Activated T-cell treated with anti-CD3 and anti-CD28 coated beads, Interleukin-2, amount 50 U/mL, for 4 hours (primary cell): ENCODE data around the gene TMEM26. TPM values are rescaled to one million over a fixed set of nuclear protein-coding genes. Genes with fewer than 3 reads are reported as not detected.

Source experiments
- ATAC-seq, 2 donors: fragments of 200-7000 bp; cut with Tn5 transposase; one replicate each; pipeline ENCODE4 v1.10.0; 2021
- DNase-seq: peaks from one replicate; pipeline ENCODE4 v3.0.0-alpha.2; 2020
- H3K27me3 Mint-ChIP-seq: one replicate; pipeline ENCODE4 v1.8.0; 2021; ENCODE audit warnings: low read depth, mixed read lengths
- H3K36me3 Mint-ChIP-seq: one replicate; pipeline ENCODE4 v1.8.0; 2022; ENCODE audit warnings: mixed read lengths; ENCODE audit not compliant: insufficient read depth
- H3K4me1 Mint-ChIP-seq: one replicate; pipeline ENCODE4 v1.8.0; 2021; ENCODE audit warnings: low read depth, mixed read lengths
- H3K4me3 Mint-ChIP-seq: one replicate; pipeline ENCODE4 v1.8.0; 2021; ENCODE audit warnings: mild to moderate bottlenecking, moderate library complexity, mixed read lengths
- H3K9me3 Mint-ChIP-seq: one replicate; pipeline ENCODE4 v1.8.0; 2021; ENCODE audit warnings: mixed read lengths
- total RNA-seq, 3 donors: library from RNA; stranded (reverse); gene quantifications; one replicate each; pipeline ENCODE4 v1.2.1, GENCODE V29; 2021

TMEM26 gene
- total RNA-seq, 3 donors from 2014 or later: not detected

GRCh38 chr10:61448841-61449600 is 4.2 kb downstream of the TMEM26 start:
- Mint-ChIP-seq H3K4me3 (no peak overlapping the region), H3K36me3 (no peaks in the 10 kb centered on the region), H3K27me3 (peaks cover 33% of the 10 kb centered on the region), H3K9me3 (no peaks in the 10 kb centered on the region), H3K4me1 (peaks cover 4% of the 10 kb centered on the region)
- DNase-seq: no peak
- ATAC-seq: no peak

GRCh38 chr10:61448091-61448490 is 5.1 kb downstream of the TMEM26 start:
- Mint-ChIP-seq H3K27me3 (peaks cover 27% of the 10 kb centered on the region), H3K4me3 (no peak overlapping the region), H3K9me3 (no peaks in the 10 kb centered on the region), H3K4me1 (peaks cover 4% of the 10 kb centered on the region), H3K36me3 (no peaks in the 10 kb centered on the region)
- DNase-seq: no peak
- ATAC-seq: no peak

GRCh38 chr10:61439058-61439609 is 14.0 kb downstream of the TMEM26 start:
- peaks cover 11% of the 10 kb centered on the region for H3K4me1 Mint-ChIP-seq
- ATAC-seq (no peak), DNase-seq (no peak)
- H3K9me3 Mint-ChIP-seq: no peaks in the 10 kb centered on the region
- no peaks in the 10 kb centered on the region for H3K27me3 Mint-ChIP-seq
- no peak overlapping the region for H3K4me3 Mint-ChIP-seq
- no peaks in the 10 kb centered on the region for H3K36me3 Mint-ChIP-seq

GRCh38 chr10:61438141-61438988 is 14.8 kb downstream of the TMEM26 start:
- ATAC-seq: no peak
- Mint-ChIP-seq H3K4me1 (peaks cover 11% of the 10 kb centered on the region), H3K9me3 (no peaks in the 10 kb centered on the region), H3K4me3 (no peak overlapping the region), H3K36me3 (no peaks in the 10 kb centered on the region), H3K27me3 (no peaks in the 10 kb centered on the region)
- no peak for DNase-seq

GRCh38 chr10:61423178-61423577 is 30.0 kb downstream of the TMEM26 start:
- ATAC-seq: no peak
- DNase-seq: no peak
- no peak overlapping the region for H3K4me3 Mint-ChIP-seq
- peaks cover 2% of the 10 kb centered on the region for H3K36me3 Mint-ChIP-seq
- no peaks in the 10 kb centered on the region for H3K27me3 Mint-ChIP-seq
- no peaks in the 10 kb centered on the region for H3K4me1 Mint-ChIP-seq
- peaks cover 23% of the 10 kb centered on the region for H3K9me3 Mint-ChIP-seq

- ATAC-seq: no peak
- Mint-ChIP-seq H3K27me3 (no peaks in the 10 kb centered on the region), H3K36me3 (no peaks in the 10 kb centered on the region), H3K4me1 (no peaks in the 10 kb centered on the region), H3K9me3 (peaks cover 17% of the 10 kb centered on the region), H3K4me3 (no peak overlapping the region)
- DNase-seq: no peak
Measured at GRCh38 chr10:61417661-61418060, 35.5 kb downstream of the TMEM26 start.

- H3K4me3 Mint-ChIP-seq: no peak overlapping the region
- DNase-seq: no peak
- peaks cover 10% of the 10 kb centered on the region for H3K9me3 Mint-ChIP-seq
- H3K27me3 Mint-ChIP-seq: no peaks in the 10 kb centered on the region
- H3K36me3 Mint-ChIP-seq: no peaks in the 10 kb centered on the region
- H3K4me1 Mint-ChIP-seq: no peaks in the 10 kb centered on the region
- ATAC-seq: no peak
Measured at GRCh38 chr10:61415824-61416223, 37.4 kb downstream of the TMEM26 start.

- H3K9me3 Mint-ChIP-seq: no peaks in the 10 kb centered on the region
- H3K4me3 Mint-ChIP-seq: no peak overlapping the region
- H3K27me3 Mint-ChIP-seq: peaks cover 5% of the 10 kb centered on the region
- ATAC-seq (no peak), DNase-seq (no peak)
- H3K36me3 Mint-ChIP-seq: no peaks in the 10 kb centered on the region
- H3K4me1 Mint-ChIP-seq: no peaks in the 10 kb centered on the region
Measured at GRCh38 chr10:61411706-61412105, 41.5 kb downstream of the TMEM26 start.

GRCh38 chr10:61410353-61411070 is 42.7 kb downstream of the TMEM26 start:
- Mint-ChIP-seq H3K9me3 (no peaks in the 10 kb centered on the region), H3K4me1 (no peaks in the 10 kb centered on the region), H3K27me3 (peaks cover 5% of the 10 kb centered on the region), H3K4me3 (no peak overlapping the region), H3K36me3 (no peaks in the 10 kb centered on the region)
- no peak for DNase-seq
- ATAC-seq: no peak

- ATAC-seq: no peak
- no peak for DNase-seq
- Mint-ChIP-seq H3K9me3 (no peaks in the 10 kb centered on the region), H3K4me1 (no peaks in the 10 kb centered on the region), H3K27me3 (peaks cover 5% of the 10 kb centered on the region), H3K4me3 (no peak overlapping the region), H3K36me3 (no peaks in the 10 kb centered on the region)
Measured at GRCh38 chr10:61409157-61409556, 44.0 kb downstream of the TMEM26 start.

- Mint-ChIP-seq H3K4me3 (no peak overlapping the region), H3K4me1 (no peaks in the 10 kb centered on the region)
Measured at GRCh38 chr10:61408105-61408504, 45.1 kb downstream of the TMEM26 start.

GRCh38 chr10:61406736-61407135 is 46.4 kb downstream of the TMEM26 start:
- H3K36me3 Mint-ChIP-seq: no peaks in the 10 kb centered on the region
- no peaks in the 10 kb centered on the region for H3K4me1 Mint-ChIP-seq
- H3K4me3 Mint-ChIP-seq: no peak overlapping the region
- H3K9me3 Mint-ChIP-seq: no peaks in the 10 kb centered on the region
- no peak for DNase-seq
- H3K27me3 Mint-ChIP-seq: peaks cover 5% of the 10 kb centered on the region
- no peak for ATAC-seq

More at GRCh38 chr10:61408105-61408504, 45.1 kb downstream of the TMEM26 start:
- H3K27me3 Mint-ChIP-seq: peaks cover 5% of the 10 kb centered on the region
- no peak for ATAC-seq
- DNase-seq: no peak
- no peaks in the 10 kb centered on the region for H3K9me3 Mint-ChIP-seq
- H3K36me3 Mint-ChIP-seq: no peaks in the 10 kb centered on the region

GRCh38 chr10:61406242-61406641 is 46.9 kb downstream of the TMEM26 start:
- H3K4me3 Mint-ChIP-seq: no peak overlapping the region
- H3K27me3 Mint-ChIP-seq: peaks cover 5% of the 10 kb centered on the region
- no peaks in the 10 kb centered on the region for H3K36me3 Mint-ChIP-seq

GRCh38 chr10:61404751-61405150 is 48.4 kb downstream of the TMEM26 start:
- no peak overlapping the region for H3K4me3 Mint-ChIP-seq
- ATAC-seq (no peak), DNase-seq (no peak)
- no peaks in the 10 kb centered on the region for H3K36me3 Mint-ChIP-seq
- H3K9me3 Mint-ChIP-seq: no peaks in the 10 kb centered on the region
- H3K4me1 Mint-ChIP-seq: no peaks in the 10 kb centered on the region
- H3K27me3 Mint-ChIP-seq: peaks cover 5% of the 10 kb centered on the region

More at GRCh38 chr10:61406242-61406641, 46.9 kb downstream of the TMEM26 start:
- no peak for ATAC-seq
- Mint-ChIP-seq H3K4me1 (no peaks in the 10 kb centered on the region), H3K9me3 (no peaks in the 10 kb centered on the region)
- no peak for DNase-seq
